GM12878 (cell line): ENCODE results near the gene NRG2. TPM values are rescaled to one million over a fixed set of nuclear protein-coding genes. Genes with fewer than 3 reads are reported as not detected.

Experiments used
- ESRRA ChIP-seq: IDR thresholded peaks from 2 replicates; pipeline ENCODE4 v1.6.1; 2012; ENCODE audit warnings: mild to moderate bottlenecking, low read length, improper control_type of control experiment
- EZH2 ChIP-seq: IDR thresholded peaks from 2 replicates; pipeline ENCODE4 v1.6.1; 2012; ENCODE audit warnings: low read depth, mild to moderate bottlenecking, control low read depth, inconsistent platforms, low read length, borderline replicate concordance; ENCODE audit not compliant: control insufficient read depth
- MLLT1 ChIP-seq: fragments of 450-650 bp; IDR thresholded peaks from 2 replicates; pipeline ENCODE4 v1.6.1; 2016; ENCODE audit warnings: mild to moderate bottlenecking
- PRDM15 ChIP-seq: fragments of 450-650 bp; formaldehyde crosslinking; IDR thresholded peaks from 2 replicates; pipeline ENCODE4 v1.4.0; 2020; ENCODE audit warnings: mild to moderate bottlenecking, moderate library complexity
- TCF3 ChIP-seq: IDR thresholded peaks from 2 replicates; pipeline ENCODE4 v1.6.1; 2012; ENCODE audit warnings: low read depth, mild to moderate bottlenecking, low read length, borderline replicate concordance; ENCODE audit not compliant: insufficient read depth
- ZBTB4 ChIP-seq: fragments of 450-650 bp; formaldehyde crosslinking; IDR thresholded peaks from 2 replicates; pipeline ENCODE4 v1.4.0; 2022; ENCODE audit warnings: mild to moderate bottlenecking, moderate library complexity
- ZNF384 ChIP-seq: IDR thresholded peaks from 2 replicates; pipeline ENCODE4 v1.6.1; 2012; ENCODE audit warnings: low read depth, mild to moderate bottlenecking, low read length, improper control_type of control experiment, borderline replicate concordance
- polyA plus RNA-seq, 11 experiments: library from polyadenylated mRNA; depleted of rRNA in 4 of 11; unstranded in 6 of 11; stranded (reverse) in 5 of 11; fragments of >200 nt; fragmentation: Nextera tagmentation in 4 of 11; fragmentation: Illumina TruSeq in 1 of 11; extraction: Ambion mirVana in 4 of 11; extraction: Trizol in 1 of 11; gene quantifications; 1 replicate in 1 of 11; 2 replicates in 10 of 11; pipeline versions ENCODE4 v1.2.1 to v1.2.3, GENCODE V29; 2011 to 2016; ENCODE audit warnings: inconsistent platforms in 2 of 11, missing spikeins in 2 of 11, low read depth in 1 of 11
- total RNA-seq, 4 experiments: library from RNA; depleted of rRNA in 3 of 4; stranded (reverse); fragments of >200 nt in 3 of 4; fragmentation: Illumina TruSeq in 1 of 4; extraction: Trizol in 1 of 4; gene quantifications; 2 replicates each; pipeline versions ENCODE4 v1.2.1 to v1.2.3, GENCODE V29; 2013 to 2021

The NRG2 gene
- total and polyA plus RNA-seq, 10 of the 15 experiments (the other 5 are each of a cell fraction or from before 2014, with no cell fraction given): 0.10 to 21.7 (median 9.6) TPM

- TF ChIP-seq PRDM15 (CRISPR knock-in tag) (no peak), ESRRA (no peak), EZH2 (no peak), ZBTB4 (CRISPR knock-in tag) (no peak), TCF3 (no peak), MLLT1 (no peak), ZNF384 (no peak)
These were observed 117.9 kb downstream of the NRG2 start (continued) for GRCh38 chr5:139925216-139925562.
